ENCODE data around the gene DUSP11. TPM values are rescaled to one million over a fixed set of nuclear protein-coding genes. Genes with fewer than 3 reads are reported as not detected.
"Not testable (repeated sequence)": the region's sequence is repeated elsewhere in the genome, so short reads cannot be mapped to it uniquely, and the experiment has no call there.

The DUSP11 gene
- total RNA-seq, 1 experiment from 2014 or later = 30.4 TPM

- ChIA-PET POLR2A (ENCODE audit: unreplicated experiment) (interaction anchor here (0.6 kb wide), 1 partner anchor 692 kb away, joined by 3 read pairs; the partner anchor contains the start of gene INO80B), CTCF (no interaction called here)
- Histone ChIP-seq H4K20me1 (ENCODE audit: low read length) (no peaks in the 10 kb centered on the region), H3K79me2 (ENCODE audit: low read length) (no peaks in the 10 kb centered on the region), H3K27me3 (ENCODE audit: low read length) (no peaks in the 10 kb centered on the region), H2AFZ (ENCODE audit: low read length) (no peak overlapping the region), H3K4me3 (ENCODE audit: low read length) (no peak overlapping the region), H3F3A (ENCODE audit: low read length, unreplicated experiment) (no peaks in the 10 kb centered on the region), H3K36me3 (ENCODE audit: low read depth, low read length) (peaks cover 44% of the 10 kb centered on the region), H3K9me3 (ENCODE audit: low read length) (no peaks in the 10 kb centered on the region), H3K9me2 (replicated peaks; ENCODE audit: low read length) (no peaks in the 10 kb centered on the region), H3K9ac (ENCODE audit: low read length) (no peak overlapping the region), H3K4me2 (ENCODE audit: low read length) (no peak overlapping the region), H3K27ac (ENCODE audit: low read length) (no peak overlapping the region), H3K4me1 (ENCODE audit: insufficient read depth, low read length) (no peaks in the 10 kb centered on the region)
- intact Hi-C loops (cut with micrococcal nuclease) = no loop called here
- DNase-seq = no peak
- TF ChIP-seq EZH2 (IDR thresholded peaks at IDR 0.05; ENCODE audit: low read length, unreplicated experiment) = no peak
- TF ChIP-seq EZH2phosphoT487 (IDR thresholded peaks at IDR 0.05; ENCODE audit: borderline replicate concordance, low read length) = no peak
- TF ChIP-seq CTCF (conservative IDR thresholded peaks at IDR 0.05; ENCODE audit: low read depth, low read length) = no peak
- ATAC-seq = no peak
- no TSS peak for BruUV-seq (replicated peaks)
Measured at GRCh38 chr2:73762571-73762970, 17.3 kb downstream of the DUSP11 start.

- Histone ChIP-seq H3K79me2 (ENCODE audit: low read length) (no peaks in the 10 kb centered on the region), H3K4me2 (ENCODE audit: low read length) (no peak overlapping the region), H3K4me3 (ENCODE audit: low read length) (no peak overlapping the region), H3F3A (ENCODE audit: low read length, unreplicated experiment) (no peaks in the 10 kb centered on the region), H3K9me3 (ENCODE audit: low read length) (0 out of 2 replicates have a peak, but pooled peaks cover 5% of the 10 kb centered on the region), H3K9ac (ENCODE audit: low read length) (no peak overlapping the region), H3K4me1 (ENCODE audit: insufficient read depth, low read length) (no peaks in the 10 kb centered on the region), H3K9me2 (replicated peaks; ENCODE audit: low read length) (no peaks in the 10 kb centered on the region), H3K27ac (ENCODE audit: low read length) (no peak overlapping the region), H3K27me3 (ENCODE audit: low read length) (no peaks in the 10 kb centered on the region), H2AFZ (ENCODE audit: low read length) (no peak overlapping the region), H4K20me1 (ENCODE audit: low read length) (no peaks in the 10 kb centered on the region), H3K36me3 (ENCODE audit: low read depth, low read length) (peaks cover 44% of the 10 kb centered on the region)
- intact Hi-C loops (cut with micrococcal nuclease) = no loop called here
- TF ChIP-seq EZH2phosphoT487 (IDR thresholded peaks at IDR 0.05; ENCODE audit: borderline replicate concordance, low read length) = no peak
- no peak for TF ChIP-seq EZH2 (IDR thresholded peaks at IDR 0.05; ENCODE audit: low read length, unreplicated experiment)
- no peak for TF ChIP-seq CTCF (conservative IDR thresholded peaks at IDR 0.05; ENCODE audit: low read depth, low read length)
- ATAC-seq = no peak
- DNase-seq = no peak
- BruUV-seq (replicated peaks) = no TSS peak
- POLR2A ChIA-PET (ENCODE audit: unreplicated experiment) = no interaction called here
- CTCF ChIA-PET = no interaction called here
Measured at GRCh38 chr2:73759904-73760303, 20.0 kb downstream of the DUSP11 start.

GRCh38 chr2:73759285-73759764 lies 20.6 kb downstream of the DUSP11 start:
- Histone ChIP-seq H3K27ac (ENCODE audit: low read length) (no peak overlapping the region), H3K9me2 (replicated peaks; ENCODE audit: low read length) (no peaks in the 10 kb centered on the region), H3K27me3 (ENCODE audit: low read length) (no peaks in the 10 kb centered on the region), H3K4me1 (ENCODE audit: insufficient read depth, low read length) (no peaks in the 10 kb centered on the region), H4K20me1 (ENCODE audit: low read length) (no peaks in the 10 kb centered on the region), H3K4me2 (ENCODE audit: low read length) (no peak overlapping the region), H3F3A (ENCODE audit: low read length, unreplicated experiment) (no peaks in the 10 kb centered on the region), H3K9me3 (ENCODE audit: low read length) (0 out of 2 replicates have a peak, but pooled peaks cover 5% of the 10 kb centered on the region), H3K4me3 (ENCODE audit: low read length) (no peak overlapping the region), H2AFZ (ENCODE audit: low read length) (no peak overlapping the region), H3K9ac (ENCODE audit: low read length) (no peak overlapping the region), H3K36me3 (ENCODE audit: low read depth, low read length) (peaks cover 45% of the 10 kb centered on the region), H3K79me2 (ENCODE audit: low read length) (no peaks in the 10 kb centered on the region)
- intact Hi-C loops (cut with micrococcal nuclease) = no loop called here
- BruUV-seq (replicated peaks) = no TSS peak
- ChIA-PET POLR2A (ENCODE audit: unreplicated experiment) (no interaction called here), CTCF (no interaction called here)
- TF ChIP-seq EZH2 (IDR thresholded peaks at IDR 0.05; ENCODE audit: low read length, unreplicated experiment) (no peak), EZH2phosphoT487 (IDR thresholded peaks at IDR 0.05; ENCODE audit: borderline replicate concordance, low read length) (no peak), CTCF (conservative IDR thresholded peaks at IDR 0.05; ENCODE audit: low read depth, low read length) (no peak)
- no peak for ATAC-seq
- DNase-seq = no peak

- H3K4me3 ChIP-seq (ENCODE audit: low read length); H4K20me1 ChIP-seq (ENCODE audit: low read length); H3K9ac ChIP-seq (ENCODE audit: low read length); BruUV-seq (replicated peaks); intact Hi-C loops (cut with micrococcal nuclease); H3K9me2 ChIP-seq (replicated peaks; ENCODE audit: low read length); H3K27me3 ChIP-seq (ENCODE audit: low read length); H3K9me3 ChIP-seq (ENCODE audit: low read length); ATAC-seq; H3K4me1 ChIP-seq (ENCODE audit: insufficient read depth, low read length); POLR2A ChIA-PET (ENCODE audit: unreplicated experiment); H2AFZ ChIP-seq (ENCODE audit: low read length); H3K79me2 ChIP-seq (ENCODE audit: low read length); H3F3A ChIP-seq (ENCODE audit: low read length, unreplicated experiment); H3K27ac ChIP-seq (ENCODE audit: low read length); CTCF ChIA-PET; DNase-seq; H3K4me2 ChIP-seq (ENCODE audit: low read length): not testable (repeated sequence)
- peaks cover 29% of the 10 kb centered on the region for H3K36me3 ChIP-seq (ENCODE audit: low read depth, low read length)
Measured at GRCh38 chr2:73754332-73754731, 25.6 kb downstream of the DUSP11 start.

All from PC-3 (cell line).